AG08396 (cell line): ENCODE results near the gene LINC01488.
A peak's percentile ranks its signal among the peaks of the same experiment; 100 is the strongest.

Experiments
- DNase-seq: peaks from one replicate; pipeline ENCODE4 v3.0.0; 2012; ENCODE audit warnings: low spot score, mixed read lengths

The LINC01488 gene

GRCh38 chr11:69511358-69512055, 30.0 kb downstream of the LINC01488 start:
- DNase-seq = no peak

- no peak for DNase-seq
Observed at GRCh38 chr11:69512136-69512535, 30.7 kb downstream of the LINC01488 start.

- DNase-seq = no peak
Observed at GRCh38 chr11:69512790-69513189, 31.3 kb downstream of the LINC01488 start.

GRCh38 chr11:69513196-69513595, 31.7 kb downstream of the LINC01488 start:
- no peak for DNase-seq

- DNase-seq = no peak
Observed at GRCh38 chr11:69513663-69514224, 32.3 kb downstream of the LINC01488 start.

GRCh38 chr11:69514771-69515170, 33.3 kb downstream of the LINC01488 start:
- DNase-seq = no peak

- no peak for DNase-seq
Observed at GRCh38 chr11:69515271-69516245, 34.1 kb downstream of the LINC01488 start.

- no peak for DNase-seq
Observed at GRCh38 chr11:69516526-69516925, 35.1 kb downstream of the LINC01488 start.

GRCh38 chr11:69518081-69518950, 36.9 kb downstream of the LINC01488 start:
- DNase-seq = peak; percentile 69

GRCh38 chr11:69520186-69520916, 38.9 kb downstream of the LINC01488 start:
- DNase-seq = no peak

- no peak for DNase-seq
Observed at GRCh38 chr11:69521457-69521856, 40.0 kb downstream of the LINC01488 start.

- DNase-seq = no peak
Observed at GRCh38 chr11:69523453-69523852, 42.0 kb downstream of the LINC01488 start.

GRCh38 chr11:69524291-69524882, 42.9 kb downstream of the LINC01488 start:
- peak; percentile 58 for DNase-seq

- DNase-seq = no peak
Observed at GRCh38 chr11:69524991-69525411, 43.5 kb downstream of the LINC01488 start.

- DNase-seq = no peak
Observed at GRCh38 chr11:69525516-69526452, 44.3 kb downstream of the LINC01488 start.

- DNase-seq = no peak
Observed at GRCh38 chr11:69526453-69526810, 45.0 kb downstream of the LINC01488 start.

- no peak for DNase-seq
Observed at GRCh38 chr11:69529001-69529400, 47.5 kb downstream of the LINC01488 start.

- DNase-seq = no peak
Observed at GRCh38 chr11:69530278-69531070, 49.0 kb downstream of the LINC01488 start.
